GM12872 (cell line): Measurements from ENCODE around the gene PTPN22.

ENCODE experiments used
- CTCF ChIP-seq: IDR thresholded peaks from 3 replicates; pipeline ENCODE4 v1.5.1; 2011; ENCODE audit warnings: low read depth, mild to moderate bottlenecking, low read length, moderate library complexity; ENCODE audit not compliant: insufficient read depth

PTPN22 gene

GRCh38 chr1:113856401-113856790 lies 15.1 kb downstream of the PTPN22 start:
- TF ChIP-seq CTCF: no peak

- no peak for TF ChIP-seq CTCF
These were observed 15.7 kb downstream of the PTPN22 start for GRCh38 chr1:113855630-113856400.

- TF ChIP-seq CTCF: no peak
These were observed 17.3 kb downstream of the PTPN22 start for GRCh38 chr1:113854234-113854633.

- TF ChIP-seq CTCF: no peak
These were observed 21.2 kb downstream of the PTPN22 start for GRCh38 chr1:113850127-113850796.

DNA sequence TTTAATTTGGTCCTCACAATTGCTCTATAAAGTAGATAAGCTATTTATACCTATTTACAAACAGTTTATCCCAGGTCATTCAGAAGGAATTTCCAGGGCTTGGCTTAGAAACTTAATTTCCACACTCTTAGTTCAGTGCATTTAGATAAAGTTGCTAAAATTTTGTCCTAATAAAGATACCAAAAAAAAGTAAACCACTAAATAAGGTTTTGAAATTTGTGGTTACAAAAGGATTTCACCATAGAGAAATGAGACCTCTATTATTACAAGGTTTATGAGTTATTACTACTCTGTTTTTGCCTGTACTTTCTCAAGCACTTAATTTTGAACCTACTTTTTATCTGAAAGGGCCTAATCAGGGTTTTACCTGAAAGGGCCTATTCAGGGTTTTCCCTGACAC lies 22.4 kb downstream of the PTPN22 start:
- no peak for TF ChIP-seq CTCF

GRCh38 chr1:113846391-113847035 lies 25.0 kb downstream of the PTPN22 start:
- TF ChIP-seq CTCF: no peak

DNA sequence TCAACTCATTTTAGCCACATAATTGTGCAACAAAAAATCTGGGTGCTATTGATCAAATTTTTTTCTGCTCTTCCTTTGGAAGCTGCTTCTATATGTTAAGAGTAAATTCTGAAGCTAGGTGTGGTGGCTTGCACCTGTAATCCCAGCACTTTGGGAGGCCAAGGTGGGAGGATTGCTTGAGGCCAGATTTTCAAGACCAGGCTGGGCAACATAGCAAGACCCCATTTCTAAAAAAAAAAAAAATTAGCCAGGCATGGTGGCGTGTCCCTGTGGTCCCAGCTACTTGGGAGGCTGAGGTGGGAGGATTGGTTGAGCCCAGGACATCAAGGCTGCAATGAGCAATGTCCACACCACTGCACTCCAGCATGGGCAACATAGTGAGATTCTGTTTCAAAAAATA lies 35.0 kb downstream of the PTPN22 start:
- no peak for TF ChIP-seq CTCF
